IMR-90 (cell line): ENCODE measurements around the gene POMGNT1. TPM values are rescaled to one million over a fixed set of nuclear protein-coding genes. Genes with fewer than 3 reads are reported as not detected.

Source experiments
- ATAC-seq: fragments of 200-7000 bp; cut with Tn5 transposase; 2 replicates; pipeline ENCODE4 v1.9.1; 2020; ENCODE audit warnings: low read depth, mild to moderate bottlenecking, moderate library complexity
- BruUV-seq: library from RNA; stranded (reverse); fragments of 400-500 nt; replicated peaks from 2 replicates; lab custom pipeline; 2021; lab: Mats Ljungman, UMichigan
- CTCF ChIA-PET: fragments of 300-600 bp; formaldehyde crosslinking; extraction: SDS; loops from one replicate; lab custom pipeline; 2021; ENCODE audit warnings: antibody characterized with exemption; lab: Yijun Ruan, JAX
- POLR2A ChIA-PET: fragments of 300-600 bp; sonication (Branson Sonifier 250); formaldehyde crosslinking; loops from one replicate; lab custom pipeline; 2022; ENCODE audit warnings: antibody characterized with exemption; ENCODE audit not compliant: unreplicated experiment; lab: Charles Lee
- DNase-seq: peaks from one replicate; pipeline ENCODE4 v3.0.0; 2013
- H2AFZ ChIP-seq: replicated peaks from 2 replicates; pipeline ENCODE3; 2013; ENCODE audit warnings: low read length, mild to moderate bottlenecking; ENCODE audit not compliant: poor library complexity
- H2AK5ac ChIP-seq: 2 replicates; pipeline ENCODE4 v1.6.1; 2013; ENCODE audit warnings: low read depth, low read length, inconsistent platforms
- H2AK9ac ChIP-seq: replicated peaks from 2 replicates; pipeline ENCODE3; 2013; ENCODE audit warnings: mild to moderate bottlenecking, low read depth, low read length, moderate library complexity; ENCODE audit not compliant: poor library complexity
- H2BK120ac ChIP-seq: 2 replicates; pipeline ENCODE4 v1.6.1; 2013; ENCODE audit warnings: low read depth, low read length, inconsistent platforms
- H2BK15ac ChIP-seq: 3 replicates; pipeline ENCODE4 v1.6.1; 2013; ENCODE audit warnings: low read depth, low read length, inconsistent platforms
- H2BK20ac ChIP-seq: 2 replicates; pipeline ENCODE4 v1.6.1; 2013; ENCODE audit warnings: low read depth, mild to moderate bottlenecking, inconsistent platforms, low read length, moderate library complexity
- H2BK5ac ChIP-seq: 2 replicates; pipeline ENCODE4 v1.6.1; 2013; ENCODE audit warnings: mild to moderate bottlenecking, low read depth, low read length, inconsistent platforms; ENCODE audit not compliant: poor library complexity, severe bottlenecking
- H3K14ac ChIP-seq: replicated peaks from 2 replicates; pipeline ENCODE4 v1.6.1; 2013; ENCODE audit warnings: low read depth, low read length, inconsistent platforms
- H3K18ac ChIP-seq: 2 replicates; pipeline ENCODE4 v1.6.1; 2013; ENCODE audit warnings: low read depth, low read length, control low read depth
- H3K23ac ChIP-seq: 2 replicates; pipeline ENCODE4 v1.6.1; 2013; ENCODE audit warnings: low read depth, low read length, inconsistent platforms
- H3K27ac ChIP-seq: 2 replicates; pipeline ENCODE4 v1.5.1; 2013; ENCODE audit warnings: mild to moderate bottlenecking, control low read depth, low read length; ENCODE audit not compliant: insufficient read depth
- H3K27me3 ChIP-seq: 2 replicates; pipeline ENCODE4 v1.6.1; 2013; ENCODE audit warnings: low read length; ENCODE audit not compliant: control insufficient read depth, insufficient read depth
- H3K36me3 ChIP-seq: 2 replicates; pipeline ENCODE4 v1.6.1; 2013; ENCODE audit warnings: low read length, mixed read lengths; ENCODE audit not compliant: control insufficient read depth, insufficient read depth
- H3K4ac ChIP-seq: 2 replicates; pipeline ENCODE4 v1.6.1; 2013; ENCODE audit warnings: low read depth, low read length, inconsistent platforms
- H3K4me1 ChIP-seq: 2 replicates; pipeline ENCODE4 v1.6.1; 2013; ENCODE audit warnings: low read length, mixed read lengths; ENCODE audit not compliant: control insufficient read depth, insufficient read depth
- H3K4me2 ChIP-seq: 2 replicates; pipeline ENCODE4 v1.6.1; 2013; ENCODE audit warnings: low read depth, mild to moderate bottlenecking, control low read depth, low read length, moderate library complexity
- H3K4me3 ChIP-seq: 2 replicates; pipeline ENCODE4 v1.5.1; 2013; ENCODE audit warnings: low read depth, mild to moderate bottlenecking, control low read depth, low read length, moderate library complexity; ENCODE audit not compliant: insufficient read depth
- H3K56ac ChIP-seq: 2 replicates; pipeline ENCODE4 v1.6.1; 2013; ENCODE audit warnings: low read length, inconsistent platforms; ENCODE audit not compliant: insufficient read depth; ENCODE audit errors: extremely low read depth
- H3K79me1 ChIP-seq, 2 experiments: 2 replicates each; pipeline ENCODE4 v1.6.1; 2013; ENCODE audit warnings: low read length in 2 of 2, inconsistent platforms in 1 of 2, low read depth in 1 of 2
- H3K9ac ChIP-seq: 2 replicates; pipeline ENCODE4 v1.6.1; 2013; ENCODE audit warnings: low read depth, low read length, control low read depth
- H3K9me1 ChIP-seq: 2 replicates; pipeline ENCODE4 v1.6.1; 2013; ENCODE audit warnings: low read length, inconsistent platforms; ENCODE audit not compliant: insufficient read depth
- H3K9me3 ChIP-seq: 2 replicates; pipeline ENCODE4 v1.6.1; 2013; ENCODE audit warnings: low read length; ENCODE audit not compliant: control insufficient read depth, insufficient read depth
- H4K20me1 ChIP-seq: 2 replicates; pipeline ENCODE4 v1.6.1; 2013; ENCODE audit warnings: low read length, inconsistent platforms; ENCODE audit not compliant: insufficient read depth
- H4K5ac ChIP-seq: 2 replicates; pipeline ENCODE4 v1.6.1; 2013; ENCODE audit warnings: mild to moderate bottlenecking, low read depth, low read length, control low read depth
- H4K8ac ChIP-seq, 2 experiments: 2 replicates each; pipeline ENCODE4 v1.6.1; 2013; ENCODE audit warnings: low read depth in 2 of 2, low read length in 2 of 2, control low read depth in 1 of 2, inconsistent platforms in 1 of 2
- H4K91ac ChIP-seq: 2 replicates; pipeline ENCODE4 v1.6.1; 2013; ENCODE audit warnings: low read depth, low read length, inconsistent platforms; ENCODE audit not compliant: insufficient read depth
- BHLHE40 ChIP-seq: fragments of 150-350 bp; IDR thresholded peaks from 2 replicates; pipeline ENCODE4 v1.6.1; 2016; ENCODE audit warnings: mild to moderate bottlenecking, low read depth, low read length
- ELK1 ChIP-seq: fragments of 150-350 bp; IDR thresholded peaks from 2 replicates; pipeline ENCODE4 v1.6.1; 2016; ENCODE audit warnings: low read depth, mild to moderate bottlenecking, low read length, moderate library complexity, borderline replicate concordance
- MAZ ChIP-seq: IDR thresholded peaks from 2 replicates; pipeline ENCODE4 v1.6.1; 2012; ENCODE audit warnings: low read depth, mild to moderate bottlenecking, low read length, improper control_type of control experiment, moderate library complexity, borderline replicate concordance
- MXI1 ChIP-seq: IDR thresholded peaks from 2 replicates; pipeline ENCODE4 v1.6.1; 2012; ENCODE audit warnings: low read depth, mild to moderate bottlenecking, low read length, moderate library complexity, borderline replicate concordance
- RAD21 ChIP-seq: IDR thresholded peaks from 2 replicates; pipeline ENCODE4 v1.6.1; 2012; ENCODE audit warnings: low read length, improper control_type of control experiment
- RFX5 ChIP-seq: IDR thresholded peaks from 2 replicates; pipeline ENCODE4 v1.8.0; 2012; ENCODE audit warnings: low read depth, mild to moderate bottlenecking, low read length, moderate library complexity
- SMC3 ChIP-seq: fragments of 150-350 bp; IDR thresholded peaks from 2 replicates; pipeline ENCODE4 v1.6.1; 2016; ENCODE audit warnings: low read depth, mild to moderate bottlenecking, antibody characterized with exemption, low read length, moderate library complexity
- USF2 ChIP-seq: fragments of 150-350 bp; IDR thresholded peaks from 2 replicates; pipeline ENCODE4 v1.6.1; 2017; ENCODE audit warnings: mild to moderate bottlenecking, antibody characterized with exemption, low read length, low read depth
- WGBS, 2 experiments: methylation state at CpG; one replicate each; pipeline versions ENCODE4 v1.1.5 to v1.1.7; 2013; ENCODE audit warnings: missing lambda C conversion rate in 2 of 2; ENCODE audit not compliant: insufficient read length in 1 of 2; ENCODE audit errors: extremely low coverage in 2 of 2; 5-methylcytosine and 5-hydroxymethylcytosine counted together
- dilution Hi-C: fragments of 300-500 bp; cut with HindIII; formaldehyde crosslinking; loops from one replicate; pipeline ENCODE4 v1.14.3; 2018; ENCODE audit warnings: low sequenced_read_pairs; ENCODE audit not compliant: unreplicated experiment
- in situ Hi-C: fragments of 300-500 bp; cut with MboI; formaldehyde crosslinking; loops from 3 replicates; pipeline ENCODE4 v1.14.3; 2019; ENCODE audit warnings: low sequenced_read_pairs, inconsistent platforms, mixed read lengths
- intact Hi-C: fragments of 100-400 bp; cut with micrococcal nuclease; formaldehyde crosslinking; loops from 2 replicates; pipeline ENCODE4 v1.10.0; 2022
- polyA plus RNA-seq, 3 experiments: library from polyadenylated mRNA; depleted of rRNA; stranded (reverse); fragments of >200 nt; gene quantifications; 2 replicates each; pipeline ENCODE4 v1.2.3, GENCODE V29; 2012; ENCODE audit warnings: low replicate concordance in 1 of 3
- total RNA-seq: library from RNA; depleted of rRNA; stranded (reverse); fragments of >200 nt; gene quantifications from 2 replicates; pipeline ENCODE4 v1.2.3, GENCODE V29; 2012

The POMGNT1 gene
- total and polyA plus RNA-seq, 2 of the 4 experiments (the other 2 are of a cell fraction) = 54.8 to 65.3 TPM

GRCh38 chr1:46186076-46186475 lies 12.2 kb downstream of the POMGNT1 start:
- H3K27ac ChIP-seq = no peak overlapping the region
- H3K4me1 ChIP-seq = peaks cover 20% of the 10 kb centered on the region
- H3K4me2 ChIP-seq = no peak overlapping the region
- dilution Hi-C loops = loop anchor here (25.0 kb wide), 1 partner anchor 149 kb away; no protein-coding TSS in a partner anchor
- ATAC-seq (no peak), DNase-seq (no peak)
- H2BK20ac ChIP-seq = no peak overlapping the region
- H3K9me1 ChIP-seq = peaks cover 25% of the 10 kb centered on the region
- no peak overlapping the region for H2AFZ ChIP-seq
- no peaks in the 10 kb centered on the region for H3K9me3 ChIP-seq
- no peak overlapping the region for H3K9ac ChIP-seq
- no peak overlapping the region for H2BK120ac ChIP-seq
- no peak overlapping the region for H2BK15ac ChIP-seq
- H3K36me3 ChIP-seq = peaks cover 25% of the 10 kb centered on the region
- H4K20me1 ChIP-seq = no peaks in the 10 kb centered on the region
- no peak overlapping the region for H3K14ac ChIP-seq
- no peak overlapping the region for H3K4ac ChIP-seq
- peaks cover 0 to 9% of the 10 kb centered on the region in 2 experiments; a peak in 1 of 4 replicates for H3K79me1 ChIP-seq
- no peak overlapping the region for H3K23ac ChIP-seq
- ChIA-PET CTCF (no interaction called here), POLR2A (no interaction called here)
- no peak overlapping the region for H2BK5ac ChIP-seq
- no peak overlapping the region for H4K91ac ChIP-seq
- no peak overlapping the region for H3K4me3 ChIP-seq
- WGBS, 2 experiments = no CpG with 5 or more reads among the region's 2 CpGs
- no TSS peak for BruUV-seq
- no peak overlapping the region for H4K8ac ChIP-seq
- H2AK5ac ChIP-seq = no peak overlapping the region
- TF ChIP-seq SMC3 = no peak
- TF ChIP-seq ELK1 = no peak
- no peak for TF ChIP-seq MXI1
- no peak for TF ChIP-seq BHLHE40
- no peak for TF ChIP-seq RFX5
- no peak for TF ChIP-seq MAZ
- TF ChIP-seq RAD21 = no peak
- no peak for TF ChIP-seq USF2
- in situ Hi-C loops = no loop called here
- H4K5ac ChIP-seq = no peak overlapping the region
- intact Hi-C loops = no loop called here
- H2AK9ac ChIP-seq = peak overlapping the region; percentile 30
- H3K56ac ChIP-seq = no peak overlapping the region
- no peak overlapping the region for H3K18ac ChIP-seq
- no peaks in the 10 kb centered on the region for H3K27me3 ChIP-seq
